Testis (tissue), 2 donors: ENCODE measurements around the gene TNS3.

Experiments
- POLR2A ChIP-seq: fragments of 450-650 bp; IDR thresholded peaks from one replicate; pipeline ENCODE4 v1.6.1; 2017; ENCODE audit warnings: antibody characterized with exemption, mild to moderate bottlenecking, moderate library complexity
- TF ChIP-seq, protein P1 (sequence below), 3 experiments: fragments of 450-650 bp in 2 of 3; fragments of 200-600 bp in 1 of 3; sonication (generic) in 1 of 3; IDR thresholded peaks; one replicate each; pipeline ENCODE4 v1.5.1; 2016 to 2019; ENCODE audit warnings: antibody characterized with exemption in 3 of 3, mild to moderate bottlenecking in 2 of 3, moderate library complexity in 1 of 3

DNA sequence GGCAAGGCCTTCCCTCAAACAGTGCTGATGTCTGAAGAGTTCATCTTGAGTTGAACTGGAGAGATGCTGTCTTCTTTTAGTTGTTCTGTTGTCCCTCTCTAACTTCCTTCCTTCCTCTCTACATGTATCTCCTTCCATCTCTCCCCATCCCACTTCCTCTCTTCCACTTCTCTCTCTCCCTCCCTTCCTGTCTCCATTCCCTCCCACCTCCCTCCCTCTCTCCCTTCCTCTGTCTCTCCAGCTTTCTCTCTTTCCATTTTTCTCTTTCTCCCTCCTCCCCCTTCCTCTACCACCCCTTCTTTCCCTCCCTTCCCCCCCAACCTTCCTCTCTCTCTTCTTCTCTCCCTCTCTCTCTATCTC, 40.7 kb upstream of the TNS3 start:
- TF ChIP-seq, protein P1, sequence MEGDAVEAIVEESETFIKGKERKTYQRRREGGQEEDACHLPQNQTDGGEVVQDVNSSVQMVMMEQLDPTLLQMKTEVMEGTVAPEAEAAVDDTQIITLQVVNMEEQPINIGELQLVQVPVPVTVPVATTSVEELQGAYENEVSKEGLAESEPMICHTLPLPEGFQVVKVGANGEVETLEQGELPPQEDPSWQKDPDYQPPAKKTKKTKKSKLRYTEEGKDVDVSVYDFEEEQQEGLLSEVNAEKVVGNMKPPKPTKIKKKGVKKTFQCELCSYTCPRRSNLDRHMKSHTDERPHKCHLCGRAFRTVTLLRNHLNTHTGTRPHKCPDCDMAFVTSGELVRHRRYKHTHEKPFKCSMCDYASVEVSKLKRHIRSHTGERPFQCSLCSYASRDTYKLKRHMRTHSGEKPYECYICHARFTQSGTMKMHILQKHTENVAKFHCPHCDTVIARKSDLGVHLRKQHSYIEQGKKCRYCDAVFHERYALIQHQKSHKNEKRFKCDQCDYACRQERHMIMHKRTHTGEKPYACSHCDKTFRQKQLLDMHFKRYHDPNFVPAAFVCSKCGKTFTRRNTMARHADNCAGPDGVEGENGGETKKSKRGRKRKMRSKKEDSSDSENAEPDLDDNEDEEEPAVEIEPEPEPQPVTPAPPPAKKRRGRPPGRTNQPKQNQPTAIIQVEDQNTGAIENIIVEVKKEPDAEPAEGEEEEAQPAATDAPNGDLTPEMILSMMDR (IDR thresholded peaks at IDR 0.05), result no peak
- TF ChIP-seq POLR2A, result no peak
